Lower leg skin (tissue), 3 donors: ENCODE data around the gene MAMDC2.

Source experiments
- POLR2A ChIP-seq, 2 donors: fragments of 450-650 bp; IDR thresholded peaks; one replicate each; pipeline ENCODE4 v1.6.1; 2016 to 2017; ENCODE audit warnings: antibody characterized with exemption in 2 of 2, mild to moderate bottlenecking in 1 of 2, moderate library complexity in 1 of 2
- TF ChIP-seq, protein P1 (sequence below), 3 donors: fragments of 450-650 bp; IDR thresholded peaks; one replicate each; pipeline ENCODE4 v1.5.1; 2016; ENCODE audit warnings: antibody characterized with exemption in 3 of 3, mild to moderate bottlenecking in 3 of 3, moderate library complexity in 2 of 3

- TF ChIP-seq, protein P1, sequence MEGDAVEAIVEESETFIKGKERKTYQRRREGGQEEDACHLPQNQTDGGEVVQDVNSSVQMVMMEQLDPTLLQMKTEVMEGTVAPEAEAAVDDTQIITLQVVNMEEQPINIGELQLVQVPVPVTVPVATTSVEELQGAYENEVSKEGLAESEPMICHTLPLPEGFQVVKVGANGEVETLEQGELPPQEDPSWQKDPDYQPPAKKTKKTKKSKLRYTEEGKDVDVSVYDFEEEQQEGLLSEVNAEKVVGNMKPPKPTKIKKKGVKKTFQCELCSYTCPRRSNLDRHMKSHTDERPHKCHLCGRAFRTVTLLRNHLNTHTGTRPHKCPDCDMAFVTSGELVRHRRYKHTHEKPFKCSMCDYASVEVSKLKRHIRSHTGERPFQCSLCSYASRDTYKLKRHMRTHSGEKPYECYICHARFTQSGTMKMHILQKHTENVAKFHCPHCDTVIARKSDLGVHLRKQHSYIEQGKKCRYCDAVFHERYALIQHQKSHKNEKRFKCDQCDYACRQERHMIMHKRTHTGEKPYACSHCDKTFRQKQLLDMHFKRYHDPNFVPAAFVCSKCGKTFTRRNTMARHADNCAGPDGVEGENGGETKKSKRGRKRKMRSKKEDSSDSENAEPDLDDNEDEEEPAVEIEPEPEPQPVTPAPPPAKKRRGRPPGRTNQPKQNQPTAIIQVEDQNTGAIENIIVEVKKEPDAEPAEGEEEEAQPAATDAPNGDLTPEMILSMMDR (IDR thresholded peaks at IDR 0.05), result no peak
- TF ChIP-seq POLR2A (IDR thresholded peaks at IDR 0.05), result no peak
These were observed 217.7 kb downstream of the MAMDC2 start for GRCh38 chr9:70261131-70261870.
